HEK293T (cell line): ENCODE data around the gene MFNG.

ENCODE experiments used
- BHLHE40 ChIP-seq: fragments of 450-650 bp; IDR thresholded peaks from 2 replicates; pipeline ENCODE4 v1.6.1; 2016; ENCODE audit warnings: mild to moderate bottlenecking, moderate library complexity, borderline replicate concordance
- TARDBP ChIP-seq: fragments of 450-650 bp; IDR thresholded peaks from 2 replicates; pipeline ENCODE4 v1.6.1; 2016

GRCh38 chr22:37472418-37473006 is 13.7 kb downstream of the MFNG start:
- TF ChIP-seq BHLHE40 (no peak), TARDBP (no peak)
